ENCODE measurements around the gene ENPEP. TPM values are rescaled to one million over a fixed set of nuclear protein-coding genes. Genes with fewer than 3 reads are reported as not detected.

Gene ENPEP
- total and polyA plus RNA-seq, 10 of the 15 experiments (the other 5 are each of a cell fraction or from before 2014, with no cell fraction given): 0.03 TPM; not detected in 9

GRCh38 chr4:110587666-110588285 is 111.8 kb downstream of the ENPEP start:
- in situ Hi-C loops (cut with MboI): no loop called here
- Histone ChIP-seq H3K9me3 (replicated peaks; ENCODE audit: control insufficient read depth, insufficient read depth, low read length) (no peaks in the 10 kb centered on the region), H3K4me2 (ENCODE audit: control insufficient read depth, insufficient read depth) (no peak overlapping the region), H3K9ac (ENCODE audit: control insufficient read depth, insufficient read depth, low read length) (no peak overlapping the region), H3K27ac (ENCODE audit: control insufficient read depth, insufficient read depth) (no peak overlapping the region), H3K27me3 (replicated peaks in 1 of 2; ENCODE audit: control insufficient read depth in 2 of 2, insufficient read depth in 2 of 2, low read length in 1 of 2) (no peaks in the 10 kb centered on the region), H3K79me2 (ENCODE audit: control insufficient read depth, insufficient read depth, low read length) (no peaks in the 10 kb centered on the region), H2AFZ (ENCODE audit: control insufficient read depth, low read depth, low read length) (no peak overlapping the region), H3K36me3 (ENCODE audit: control insufficient read depth in 2 of 2, insufficient read depth in 2 of 2, low read length in 1 of 2) (no peaks in the 10 kb centered on the region), H3K4me3 (no peak overlapping the region), H4K20me1 (ENCODE audit: control insufficient read depth, insufficient read depth) (no peaks in the 10 kb centered on the region), H3K4me1 (ENCODE audit: control insufficient read depth, insufficient read depth, low read length) (no peaks in the 10 kb centered on the region)
- FAIRE-seq (no peak), ATAC-seq (no peak), DNase-seq (ENCODE audit: low read depth, low spot score) (no peak)
- ChIA-PET RAD21 (ENCODE audit: unreplicated experiment) (no interaction called here), SMC1A (ENCODE audit: uncharacterized antibody, unreplicated experiment) (no interaction called here), CTCF (no interaction called here), POLR2A (no interaction called here)
- 42% methylated on average over 35 of the region's 36 CpGs for WGBS (ENCODE audit: insufficient coverage, insufficient replicate concordance, low lambda C conversion rate, missing lambda C conversion rate)
- no TSS peak for BruUV-seq (replicated peaks)
- TF ChIP-seq ZSCAN29 (IDR thresholded peaks at IDR 0.05) (no peak), FOXM1 (IDR thresholded peaks at IDR 0.05; ENCODE audit: low read depth, low read length) (no peak), TCF7 (IDR thresholded peaks at IDR 0.05; ENCODE audit: borderline replicate concordance) (no peak), KLF5 (IDR thresholded peaks at IDR 0.05; ENCODE audit: partially characterized antibody) (no peak), CREB1 (IDR thresholded peaks at IDR 0.05; ENCODE audit: low read depth) (no peak)
- intact Hi-C loops (cut with micrococcal nuclease; ENCODE audit: unreplicated experiment): no loop called here

- H3K4me2 ChIP-seq (ENCODE audit: control insufficient read depth, insufficient read depth): no peak overlapping the region
- in situ Hi-C loops (cut with MboI) (no loop called here), intact Hi-C loops (cut with micrococcal nuclease; ENCODE audit: unreplicated experiment) (no loop called here)
- DNase-seq (ENCODE audit: low read depth, low spot score) (no peak), ATAC-seq (no peak), FAIRE-seq (no peak)
- H3K4me1 ChIP-seq (ENCODE audit: control insufficient read depth, insufficient read depth, low read length): no peaks in the 10 kb centered on the region
- H3K27me3 ChIP-seq (replicated peaks in 1 of 2; ENCODE audit: control insufficient read depth in 2 of 2, insufficient read depth in 2 of 2, low read length in 1 of 2): no peaks in the 10 kb centered on the region
- no TSS peak for BruUV-seq (replicated peaks)
- H3K9ac ChIP-seq (ENCODE audit: control insufficient read depth, insufficient read depth, low read length): no peak overlapping the region
- no peaks in the 10 kb centered on the region for H3K36me3 ChIP-seq (ENCODE audit: control insufficient read depth in 2 of 2, insufficient read depth in 2 of 2, low read length in 1 of 2)
- no peak overlapping the region for H2AFZ ChIP-seq (ENCODE audit: control insufficient read depth, low read depth, low read length)
- ChIA-PET CTCF (no interaction called here), POLR2A (no interaction called here), RAD21 (ENCODE audit: unreplicated experiment) (no interaction called here), SMC1A (ENCODE audit: uncharacterized antibody, unreplicated experiment) (interaction anchor here (0.6 kb wide), 1 partner anchor 602 kb away, joined by 4 read pairs; no protein-coding TSS in a partner anchor)
- H3K79me2 ChIP-seq (ENCODE audit: control insufficient read depth, insufficient read depth, low read length): no peaks in the 10 kb centered on the region
- H3K9me3 ChIP-seq (replicated peaks; ENCODE audit: control insufficient read depth, insufficient read depth, low read length): no peaks in the 10 kb centered on the region
- H4K20me1 ChIP-seq (ENCODE audit: control insufficient read depth, insufficient read depth): no peaks in the 10 kb centered on the region
- H3K4me3 ChIP-seq: no peak overlapping the region
- no peak overlapping the region for H3K27ac ChIP-seq (ENCODE audit: control insufficient read depth, insufficient read depth)
- TF ChIP-seq WRNIP1 (IDR thresholded peaks at IDR 0.05; ENCODE audit: borderline replicate concordance, low read depth, low read length) (no peak), SMARCA5 (IDR thresholded peaks at IDR 0.05) (no peak), ZSCAN29 (IDR thresholded peaks at IDR 0.05) (no peak), MTA3 (IDR thresholded peaks at IDR 0.05; ENCODE audit: borderline replicate concordance, low read length) (no peak), IKZF2 (IDR thresholded peaks at IDR 0.05) (no peak), NKRF (conservative IDR thresholded peaks at IDR 0.05) (no peak), SP1 (IDR thresholded peaks at IDR 0.05; ENCODE audit: low read depth, low read length) (no peak), KAT2A (conservative IDR thresholded peaks at IDR 0.05; ENCODE audit: control insufficient read depth, low read depth, low read length) (no peak), RELB (IDR thresholded peaks at IDR 0.05; ENCODE audit: low read depth) (no peak), RBBP5 (conservative IDR thresholded peaks at IDR 0.05) (no peak), ATF7 (IDR thresholded peaks at IDR 0.05; ENCODE audit: low read depth) (no peak), ZNF384 (IDR thresholded peaks at IDR 0.05; ENCODE audit: borderline replicate concordance, low read depth, low read length) (no peak), ASH2L (IDR thresholded peaks at IDR 0.05; ENCODE audit: borderline replicate concordance, low read depth) (no peak)
Measured at GRCh38 chr4:110589297-110589696, 113.3 kb downstream of the ENPEP start.

All from GM12878 (cell line).